ENCODE results near the gene MEN1. TPM values are rescaled to one million over a fixed set of nuclear protein-coding genes. Genes with fewer than 3 reads are reported as not detected.

Gene MEN1
- total and polyA plus RNA-seq, 2 of the 13 experiments (the other 11 are each of a cell fraction or from before 2014, with no cell fraction given), result 20.5 to 27.3 TPM

DNA sequence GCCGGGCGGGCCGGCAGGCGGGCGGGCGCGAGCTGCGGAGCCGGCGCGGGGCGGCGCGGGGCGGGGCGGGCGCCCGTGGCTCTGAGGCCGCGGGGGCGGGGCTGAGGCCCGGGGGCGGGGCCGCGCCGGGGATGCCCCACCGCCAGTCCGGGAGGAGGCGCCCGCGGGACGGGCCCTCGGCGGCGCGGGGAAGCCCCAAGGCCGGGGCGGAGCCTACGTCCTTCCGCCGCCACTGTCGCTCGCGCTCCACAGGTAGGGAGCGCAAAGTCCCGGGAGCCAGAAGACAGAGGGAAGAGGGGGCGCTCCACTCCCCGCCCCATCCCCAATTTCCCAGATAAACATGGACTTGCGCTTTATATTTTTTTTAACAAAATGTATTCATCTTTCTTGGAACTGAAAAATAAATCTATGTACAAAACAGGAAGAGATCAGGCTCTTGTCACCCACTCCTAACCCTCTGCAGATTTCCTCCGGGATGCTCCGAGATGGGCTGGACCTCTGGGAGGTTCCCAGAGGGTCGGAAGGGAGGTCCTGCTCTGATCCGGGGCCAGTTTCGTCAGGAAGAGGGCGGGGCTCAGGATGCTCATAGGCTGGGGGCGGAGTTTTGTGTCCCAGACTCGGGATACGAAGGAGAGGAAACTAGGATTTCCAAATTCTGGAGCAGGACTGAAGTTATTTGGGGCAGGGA, 7.0 kb downstream of the MEN1 start, which contains the start of gene MAP4K2 (continued):
- TF ChIP-seq PATZ1 (CRISPR knock-in tag; IDR thresholded peaks at IDR 0.05), result 0 out of 2 replicates have a peak, but pooled peaks have one; percentile 19
- TF ChIP-seq, protein P1, sequence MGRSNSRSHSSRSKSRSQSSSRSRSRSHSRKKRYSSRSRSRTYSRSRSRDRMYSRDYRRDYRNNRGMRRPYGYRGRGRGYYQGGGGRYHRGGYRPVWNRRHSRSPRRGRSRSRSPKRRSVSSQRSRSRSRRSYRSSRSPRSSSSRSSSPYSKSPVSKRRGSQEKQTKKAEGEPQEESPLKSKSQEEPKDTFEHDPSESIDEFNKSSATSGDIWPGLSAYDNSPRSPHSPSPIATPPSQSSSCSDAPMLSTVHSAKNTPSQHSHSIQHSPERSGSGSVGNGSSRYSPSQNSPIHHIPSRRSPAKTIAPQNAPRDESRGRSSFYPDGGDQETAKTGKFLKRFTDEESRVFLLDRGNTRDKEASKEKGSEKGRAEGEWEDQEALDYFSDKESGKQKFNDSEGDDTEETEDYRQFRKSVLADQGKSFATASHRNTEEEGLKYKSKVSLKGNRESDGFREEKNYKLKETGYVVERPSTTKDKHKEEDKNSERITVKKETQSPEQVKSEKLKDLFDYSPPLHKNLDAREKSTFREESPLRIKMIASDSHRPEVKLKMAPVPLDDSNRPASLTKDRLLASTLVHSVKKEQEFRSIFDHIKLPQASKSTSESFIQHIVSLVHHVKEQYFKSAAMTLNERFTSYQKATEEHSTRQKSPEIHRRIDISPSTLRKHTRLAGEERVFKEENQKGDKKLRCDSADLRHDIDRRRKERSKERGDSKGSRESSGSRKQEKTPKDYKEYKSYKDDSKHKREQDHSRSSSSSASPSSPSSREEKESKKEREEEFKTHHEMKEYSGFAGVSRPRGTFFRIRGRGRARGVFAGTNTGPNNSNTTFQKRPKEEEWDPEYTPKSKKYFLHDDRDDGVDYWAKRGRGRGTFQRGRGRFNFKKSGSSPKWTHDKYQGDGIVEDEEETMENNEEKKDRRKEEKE (IDR thresholded peaks at IDR 0.05), result no peak
- no peak for TF ChIP-seq ZNF432 (CRISPR knock-in tag; IDR thresholded peaks at IDR 0.05; ENCODE audit: borderline replicate concordance)
- TF ChIP-seq, protein P2, sequence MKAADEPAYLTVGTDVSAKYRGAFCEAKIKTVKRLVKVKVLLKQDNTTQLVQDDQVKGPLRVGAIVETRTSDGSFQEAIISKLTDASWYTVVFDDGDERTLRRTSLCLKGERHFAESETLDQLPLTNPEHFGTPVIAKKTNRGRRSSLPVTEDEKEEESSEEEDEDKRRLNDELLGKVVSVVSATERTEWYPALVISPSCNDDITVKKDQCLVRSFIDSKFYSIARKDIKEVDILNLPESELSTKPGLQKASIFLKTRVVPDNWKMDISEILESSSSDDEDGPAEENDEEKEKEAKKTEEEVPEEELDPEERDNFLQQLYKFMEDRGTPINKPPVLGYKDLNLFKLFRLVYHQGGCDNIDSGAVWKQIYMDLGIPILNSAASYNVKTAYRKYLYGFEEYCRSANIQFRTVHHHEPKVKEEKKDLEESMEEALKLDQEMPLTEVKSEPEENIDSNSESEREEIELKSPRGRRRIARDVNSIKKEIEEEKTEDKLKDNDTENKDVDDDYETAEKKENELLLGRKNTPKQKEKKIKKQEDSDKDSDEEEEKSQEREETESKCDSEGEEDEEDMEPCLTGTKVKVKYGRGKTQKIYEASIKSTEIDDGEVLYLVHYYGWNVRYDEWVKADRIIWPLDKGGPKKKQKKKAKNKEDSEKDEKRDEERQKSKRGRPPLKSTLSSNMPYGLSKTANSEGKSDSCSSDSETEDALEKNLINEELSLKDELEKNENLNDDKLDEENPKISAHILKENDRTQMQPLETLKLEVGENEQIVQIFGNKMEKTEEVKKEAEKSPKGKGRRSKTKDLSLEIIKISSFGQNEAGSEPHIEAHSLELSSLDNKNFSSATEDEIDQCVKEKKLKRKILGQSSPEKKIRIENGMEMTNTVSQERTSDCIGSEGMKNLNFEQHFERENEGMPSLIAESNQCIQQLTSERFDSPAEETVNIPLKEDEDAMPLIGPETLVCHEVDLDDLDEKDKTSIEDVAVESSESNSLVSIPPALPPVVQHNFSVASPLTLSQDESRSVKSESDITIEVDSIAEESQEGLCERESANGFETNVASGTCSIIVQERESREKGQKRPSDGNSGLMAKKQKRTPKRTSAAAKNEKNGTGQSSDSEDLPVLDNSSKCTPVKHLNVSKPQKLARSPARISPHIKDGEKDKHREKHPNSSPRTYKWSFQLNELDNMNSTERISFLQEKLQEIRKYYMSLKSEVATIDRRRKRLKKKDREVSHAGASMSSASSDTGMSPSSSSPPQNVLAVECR (CRISPR knock-in tag; IDR thresholded peaks at IDR 0.05; ENCODE audit: borderline replicate concordance), result peak; percentile 39; the same call in 1 of the 2 replicates
- TF ChIP-seq ERF (CRISPR knock-in tag; IDR thresholded peaks at IDR 0.05), result 0 out of 2 replicates have a peak, but pooled peaks have one; percentile 48
- TF ChIP-seq PBX2 (CRISPR knock-in tag; IDR thresholded peaks at IDR 0.05), result no peak
- TF ChIP-seq, protein P3, sequence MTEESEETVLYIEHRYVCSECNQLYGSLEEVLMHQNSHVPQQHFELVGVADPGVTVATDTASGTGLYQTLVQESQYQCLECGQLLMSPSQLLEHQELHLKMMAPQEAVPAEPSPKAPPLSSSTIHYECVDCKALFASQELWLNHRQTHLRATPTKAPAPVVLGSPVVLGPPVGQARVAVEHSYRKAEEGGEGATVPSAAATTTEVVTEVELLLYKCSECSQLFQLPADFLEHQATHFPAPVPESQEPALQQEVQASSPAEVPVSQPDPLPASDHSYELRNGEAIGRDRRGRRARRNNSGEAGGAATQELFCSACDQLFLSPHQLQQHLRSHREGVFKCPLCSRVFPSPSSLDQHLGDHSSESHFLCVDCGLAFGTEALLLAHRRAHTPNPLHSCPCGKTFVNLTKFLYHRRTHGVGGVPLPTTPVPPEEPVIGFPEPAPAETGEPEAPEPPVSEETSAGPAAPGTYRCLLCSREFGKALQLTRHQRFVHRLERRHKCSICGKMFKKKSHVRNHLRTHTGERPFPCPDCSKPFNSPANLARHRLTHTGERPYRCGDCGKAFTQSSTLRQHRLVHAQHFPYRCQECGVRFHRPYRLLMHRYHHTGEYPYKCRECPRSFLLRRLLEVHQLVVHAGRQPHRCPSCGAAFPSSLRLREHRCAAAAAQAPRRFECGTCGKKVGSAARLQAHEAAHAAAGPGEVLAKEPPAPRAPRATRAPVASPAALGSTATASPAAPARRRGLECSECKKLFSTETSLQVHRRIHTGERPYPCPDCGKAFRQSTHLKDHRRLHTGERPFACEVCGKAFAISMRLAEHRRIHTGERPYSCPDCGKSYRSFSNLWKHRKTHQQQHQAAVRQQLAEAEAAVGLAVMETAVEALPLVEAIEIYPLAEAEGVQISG (CRISPR knock-in tag; IDR thresholded peaks at IDR 0.05), result peak; percentile 96
- TF ChIP-seq SALL2 (CRISPR knock-in tag; IDR thresholded peaks at IDR 0.05), result 0 out of 2 replicates have a peak, but pooled peaks have one; percentile 35
- TF ChIP-seq FOXK1 (CRISPR knock-in tag; IDR thresholded peaks at IDR 0.05; ENCODE audit: borderline replicate concordance, low read depth), result no peak
- TF ChIP-seq, protein P4, sequence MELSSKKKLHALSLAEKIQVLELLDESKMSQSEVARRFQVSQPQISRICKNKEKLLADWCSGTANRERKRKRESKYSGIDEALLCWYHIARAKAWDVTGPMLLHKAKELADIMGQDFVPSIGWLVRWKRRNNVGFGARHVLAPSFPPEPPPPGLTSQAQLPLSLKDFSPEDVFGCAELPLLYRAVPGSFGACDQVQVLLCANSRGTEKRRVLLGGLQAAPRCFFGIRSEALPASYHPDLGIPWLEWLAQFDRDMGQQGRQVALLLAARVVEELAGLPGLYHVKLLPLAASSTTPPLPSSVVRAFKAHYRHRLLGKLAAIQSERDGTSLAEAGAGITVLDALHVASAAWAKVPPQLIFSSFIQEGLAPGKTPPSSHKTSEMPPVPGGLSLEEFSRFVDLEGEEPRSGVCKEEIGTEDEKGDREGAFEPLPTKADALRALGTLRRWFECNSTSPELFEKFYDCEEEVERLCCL (CRISPR knock-in tag; IDR thresholded peaks at IDR 0.05; ENCODE audit: borderline replicate concordance), result 0 out of 2 replicates have a peak, but pooled peaks have one; percentile 30

Measured in HepG2 (cell line).